ENCODE measurements around the gene SPOCK1.

The SPOCK1 gene

DNA sequence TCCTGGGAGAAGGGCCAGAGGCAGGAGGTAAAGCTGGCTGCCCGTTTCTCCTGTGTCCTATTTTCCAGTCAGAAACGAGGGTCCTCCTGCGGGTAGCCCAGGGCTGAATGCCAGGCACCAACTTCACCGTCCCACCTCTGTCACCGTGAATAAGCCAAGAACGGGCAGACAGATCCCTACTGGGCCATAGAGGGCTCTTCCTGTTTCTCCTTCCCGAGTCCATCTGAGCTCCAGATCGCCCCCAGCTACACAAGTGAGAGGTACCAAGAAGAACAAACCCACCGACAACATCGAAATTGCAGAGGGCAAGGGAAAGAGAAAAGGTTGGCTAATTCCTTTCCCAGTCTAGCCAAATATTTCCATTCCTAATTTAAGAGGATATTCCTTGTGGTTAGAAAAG is 93.7 kb downstream of the SPOCK1 start:
- DNase-seq (no peak), ATAC-seq (ENCODE audit: insufficient read depth, low read depth) (no peak)
- Histone ChIP-seq H3K4me3 (ENCODE audit: low read depth in 1 of 2, low read length in 2 of 2) (no peak overlapping the region), H4K20me1 (ENCODE audit: insufficient read depth, low read length) (no peaks in the 10 kb centered on the region), H3K27ac (ENCODE audit: low read length) (no peak overlapping the region), H3K9ac (ENCODE audit: low read depth, low read length) (no peak overlapping the region), H3K9me3 (ENCODE audit: insufficient read depth, low read length, severe bottlenecking) (no peaks in the 10 kb centered on the region), H3K4me1 (ENCODE audit: insufficient read depth, low read length) (no peaks in the 10 kb centered on the region), H3K36me3 (ENCODE audit: insufficient read depth, low read length) (no peaks in the 10 kb centered on the region), H2AFZ (ENCODE audit: low read depth, low read length) (no peak overlapping the region), H3K27me3 (ENCODE audit: insufficient read depth, low read length, poor library complexity) (peaks cover 19% of the 10 kb centered on the region), H3K79me2 (ENCODE audit: insufficient read depth, low read length) (no peaks in the 10 kb centered on the region), H3K4me2 (ENCODE audit: insufficient read depth, low read length) (no peak overlapping the region)
- TF ChIP-seq, protein P1, sequence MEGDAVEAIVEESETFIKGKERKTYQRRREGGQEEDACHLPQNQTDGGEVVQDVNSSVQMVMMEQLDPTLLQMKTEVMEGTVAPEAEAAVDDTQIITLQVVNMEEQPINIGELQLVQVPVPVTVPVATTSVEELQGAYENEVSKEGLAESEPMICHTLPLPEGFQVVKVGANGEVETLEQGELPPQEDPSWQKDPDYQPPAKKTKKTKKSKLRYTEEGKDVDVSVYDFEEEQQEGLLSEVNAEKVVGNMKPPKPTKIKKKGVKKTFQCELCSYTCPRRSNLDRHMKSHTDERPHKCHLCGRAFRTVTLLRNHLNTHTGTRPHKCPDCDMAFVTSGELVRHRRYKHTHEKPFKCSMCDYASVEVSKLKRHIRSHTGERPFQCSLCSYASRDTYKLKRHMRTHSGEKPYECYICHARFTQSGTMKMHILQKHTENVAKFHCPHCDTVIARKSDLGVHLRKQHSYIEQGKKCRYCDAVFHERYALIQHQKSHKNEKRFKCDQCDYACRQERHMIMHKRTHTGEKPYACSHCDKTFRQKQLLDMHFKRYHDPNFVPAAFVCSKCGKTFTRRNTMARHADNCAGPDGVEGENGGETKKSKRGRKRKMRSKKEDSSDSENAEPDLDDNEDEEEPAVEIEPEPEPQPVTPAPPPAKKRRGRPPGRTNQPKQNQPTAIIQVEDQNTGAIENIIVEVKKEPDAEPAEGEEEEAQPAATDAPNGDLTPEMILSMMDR (IDR thresholded peaks at IDR 0.05; ENCODE audit: borderline replicate concordance, extremely low read depth, low read length, poor library complexity, severe bottlenecking), result no peak
- no peak for TF ChIP-seq EZH2 (IDR thresholded peaks at IDR 0.05; ENCODE audit: borderline replicate concordance, low read depth, low read length, severe bottlenecking)

DNA sequence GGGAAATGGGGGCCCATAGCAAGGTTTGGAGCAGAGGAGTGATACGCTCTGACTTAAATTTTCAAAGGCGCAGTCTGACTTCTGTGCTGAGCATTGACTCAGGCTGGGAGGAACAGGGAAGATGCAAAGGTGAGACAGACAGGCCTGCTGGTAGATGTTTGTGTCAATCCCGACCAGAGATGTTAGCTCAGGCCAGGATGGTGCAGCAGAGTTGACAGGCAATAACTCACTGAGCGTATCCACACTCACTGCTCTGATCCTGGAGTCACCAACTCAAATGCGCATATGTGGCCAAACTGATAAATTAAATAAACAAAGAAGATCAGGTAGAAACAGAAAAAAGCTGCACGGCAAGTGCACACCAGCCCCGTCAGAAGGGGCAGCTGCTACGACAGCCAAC is 95.3 kb downstream of the SPOCK1 start:
- Histone ChIP-seq H3K79me2 (ENCODE audit: insufficient read depth, low read length) (no peaks in the 10 kb centered on the region), H4K20me1 (ENCODE audit: insufficient read depth, low read length) (no peaks in the 10 kb centered on the region)

DNA sequence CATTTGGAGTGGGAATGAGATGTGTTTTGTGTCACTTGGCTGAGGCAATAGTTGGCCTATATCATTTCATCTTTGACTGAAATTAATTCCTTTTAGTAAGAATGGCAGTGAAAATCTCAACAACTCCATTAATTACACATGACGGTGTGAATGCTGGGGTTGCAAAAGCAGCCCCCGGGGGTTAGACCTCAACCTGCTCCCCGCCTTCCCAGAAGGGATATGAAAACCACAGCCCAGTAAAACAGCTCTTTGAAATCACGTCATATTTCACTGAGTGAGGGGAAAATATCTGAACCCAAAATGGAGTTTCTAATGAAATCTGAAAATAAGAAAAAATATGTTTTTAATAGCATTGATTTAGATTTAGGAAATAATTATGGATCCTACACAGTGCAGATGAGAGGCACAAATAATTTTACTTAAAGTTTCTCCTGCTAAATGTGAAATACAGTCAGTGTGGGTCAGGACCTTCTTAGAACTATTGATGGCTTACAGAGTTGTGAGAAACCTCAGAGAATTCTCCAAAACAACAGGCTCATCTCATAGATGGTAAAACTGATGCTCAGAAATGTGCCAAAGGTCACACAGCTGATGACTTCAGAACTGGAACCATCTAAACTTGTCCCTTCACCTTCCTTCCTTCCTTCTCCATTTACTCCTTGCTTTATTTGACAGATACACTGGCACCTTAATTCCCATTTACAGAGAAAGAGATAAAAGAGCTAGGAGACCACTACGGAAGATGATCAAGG is 96.5 kb downstream of the SPOCK1 start:
- no peaks in the 10 kb centered on the region for H3K79me2 ChIP-seq (ENCODE audit: insufficient read depth, low read length)
- no peak overlapping the region for H2AFZ ChIP-seq (ENCODE audit: low read depth, low read length)
- H3K4me3 ChIP-seq (ENCODE audit: low read depth in 1 of 2, low read length in 2 of 2), result no peak overlapping the region
- DNase-seq (no peak), ATAC-seq (ENCODE audit: insufficient read depth, low read depth) (peak; percentile 31; the same call in 1 of the 3 replicates)
- no peak overlapping the region for H3K9ac ChIP-seq (ENCODE audit: low read depth, low read length)
- no peaks in the 10 kb centered on the region for H4K20me1 ChIP-seq (ENCODE audit: insufficient read depth, low read length)
- H3K36me3 ChIP-seq (ENCODE audit: insufficient read depth, low read length), result no peaks in the 10 kb centered on the region
- H3K4me2 ChIP-seq (ENCODE audit: insufficient read depth, low read length), result no peak overlapping the region
- H3K27me3 ChIP-seq (ENCODE audit: insufficient read depth, low read length, poor library complexity), result peaks cover 19% of the 10 kb centered on the region
- no peaks in the 10 kb centered on the region for H3K9me3 ChIP-seq (ENCODE audit: insufficient read depth, low read length, severe bottlenecking)
- TF ChIP-seq EZH2 (IDR thresholded peaks at IDR 0.05; ENCODE audit: borderline replicate concordance, low read depth, low read length, severe bottlenecking), result no peak
- TF ChIP-seq, protein P1 (IDR thresholded peaks at IDR 0.05; ENCODE audit: borderline replicate concordance, extremely low read depth, low read length, poor library complexity, severe bottlenecking), result no peak
- no peak overlapping the region for H3K27ac ChIP-seq (ENCODE audit: low read length)
- no peaks in the 10 kb centered on the region for H3K4me1 ChIP-seq (ENCODE audit: insufficient read depth, low read length)

More for the DNA sequence above, 95.3 kb downstream of the SPOCK1 start:
- H2AFZ ChIP-seq (ENCODE audit: low read depth, low read length), result no peak overlapping the region
- ATAC-seq (ENCODE audit: insufficient read depth, low read depth), result no peak
- no peak overlapping the region for H3K4me2 ChIP-seq (ENCODE audit: insufficient read depth, low read length)
- TF ChIP-seq, protein P1 (IDR thresholded peaks at IDR 0.05; ENCODE audit: borderline replicate concordance, extremely low read depth, low read length, poor library complexity, severe bottlenecking), result no peak
- no peak for TF ChIP-seq EZH2 (IDR thresholded peaks at IDR 0.05; ENCODE audit: borderline replicate concordance, low read depth, low read length, severe bottlenecking)
- H3K4me3 ChIP-seq (ENCODE audit: low read depth in 1 of 2, low read length in 2 of 2), result no peak overlapping the region
- no peak overlapping the region for H3K27ac ChIP-seq (ENCODE audit: low read length)
- no peaks in the 10 kb centered on the region for H3K9me3 ChIP-seq (ENCODE audit: insufficient read depth, low read length, severe bottlenecking)
- H3K36me3 ChIP-seq (ENCODE audit: insufficient read depth, low read length), result no peaks in the 10 kb centered on the region
- no peak overlapping the region for H3K9ac ChIP-seq (ENCODE audit: low read depth, low read length)
- no peak for DNase-seq
- no peaks in the 10 kb centered on the region for H3K4me1 ChIP-seq (ENCODE audit: insufficient read depth, low read length)
- peaks cover 19% of the 10 kb centered on the region for H3K27me3 ChIP-seq (ENCODE audit: insufficient read depth, low read length, poor library complexity)
